Measurements from ENCODE around the gene RNF4.

DNA sequence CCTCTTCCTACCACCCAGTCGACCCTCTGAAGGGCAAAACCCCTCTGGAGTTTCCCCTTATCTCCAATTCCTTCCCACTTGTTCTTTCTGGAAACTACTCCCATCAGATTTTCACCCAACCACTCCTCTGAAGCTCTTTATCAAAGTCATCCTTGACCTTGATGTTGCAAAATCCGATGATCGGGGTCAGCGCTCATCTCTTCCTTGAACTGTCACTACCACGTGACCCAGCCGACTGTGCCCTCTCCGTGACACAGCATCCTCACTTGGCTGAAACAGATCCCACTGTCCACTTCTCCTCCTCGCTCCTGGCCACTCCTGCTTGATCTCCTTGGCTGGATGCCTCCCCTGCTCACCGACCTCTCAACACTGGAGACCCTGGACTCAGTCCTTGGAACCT is 49.1 kb upstream of the RNF4 start:
- no peak for TF ChIP-seq POLR2AphosphoS5 (IDR thresholded peaks at IDR 0.05; ENCODE audit: borderline replicate concordance, low read depth, low read length)
- no peak for TF ChIP-seq EZH2 (IDR thresholded peaks at IDR 0.05)
- TF ChIP-seq FOXP2 (optimal IDR thresholded peaks at IDR 0.05; ENCODE audit: control extremely low read depth, extremely low read length, insufficient read depth): no peak
